Right lobe of liver (tissue), 4 donors: Measurements from ENCODE around the gene HOXA11.

ENCODE experiments used
- POLR2A ChIP-seq: fragments of 450-650 bp; IDR thresholded peaks from one replicate; pipeline ENCODE4 v1.6.1; 2017; ENCODE audit warnings: antibody characterized with exemption, mild to moderate bottlenecking
- TF ChIP-seq, protein P1 (sequence below), 4 donors: fragments of 200-600 bp in 3 of 4; fragments of 450-650 bp in 1 of 4; IDR thresholded peaks; one replicate each; pipeline versions ENCODE4 v1.5.1 to v1.8.0; 2016 to 2022; ENCODE audit warnings: antibody characterized with exemption in 4 of 4, mild to moderate bottlenecking in 2 of 4
- donor health status: DM: no; HTN: no; CAD: no.
- donor health status: DM: no; HTN: no; CAD: no.
- donor health status: DM: no; HTN: yes; CAD: no.

DNA sequence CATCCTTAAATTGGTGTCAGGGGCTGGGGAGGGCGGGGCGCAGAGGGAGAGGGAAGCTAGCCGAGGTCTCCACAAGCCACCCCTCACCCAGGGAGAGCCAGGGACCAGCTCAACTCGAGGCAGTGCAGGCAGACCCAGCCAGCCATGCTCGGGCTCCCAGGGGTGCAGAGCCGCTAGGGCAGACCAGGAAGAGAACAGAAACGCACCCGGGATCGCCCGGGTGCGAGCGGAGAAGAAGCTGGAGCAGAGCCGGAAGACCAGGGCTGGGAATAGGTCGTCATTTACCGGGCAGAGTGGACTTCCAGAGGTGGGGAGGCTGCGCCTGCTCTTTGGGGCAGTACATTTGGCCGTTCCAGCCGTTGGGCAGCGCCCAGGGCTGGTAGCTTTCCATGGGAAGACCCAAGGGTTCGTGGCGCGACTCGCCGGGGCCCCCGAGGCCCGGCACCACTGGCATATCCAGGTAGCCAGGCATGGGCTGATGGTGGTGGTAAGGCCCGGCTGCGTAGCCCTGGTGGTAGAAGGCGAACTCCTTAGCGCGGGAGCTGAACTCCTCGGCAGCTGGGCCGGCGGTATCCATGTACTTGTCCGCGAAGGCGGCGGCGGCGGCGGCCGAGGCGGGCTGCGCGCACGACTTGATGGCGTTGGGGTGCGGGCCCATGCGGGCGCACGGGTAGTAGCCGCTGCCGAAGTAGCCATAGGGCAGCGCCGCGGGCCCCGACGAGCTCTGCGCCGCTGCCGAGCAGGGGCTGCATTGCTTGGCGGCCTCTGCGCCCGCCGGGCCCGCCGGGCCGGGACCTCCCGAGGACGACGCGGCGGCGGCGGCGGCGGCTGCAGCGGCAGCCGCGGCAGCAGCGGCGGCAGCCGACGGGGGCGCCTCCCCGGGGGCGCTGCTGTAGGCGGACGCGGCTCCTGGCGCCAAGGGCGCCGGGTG is 14.1 kb upstream of the HOXA11 start:
- TF ChIP-seq, protein P1, sequence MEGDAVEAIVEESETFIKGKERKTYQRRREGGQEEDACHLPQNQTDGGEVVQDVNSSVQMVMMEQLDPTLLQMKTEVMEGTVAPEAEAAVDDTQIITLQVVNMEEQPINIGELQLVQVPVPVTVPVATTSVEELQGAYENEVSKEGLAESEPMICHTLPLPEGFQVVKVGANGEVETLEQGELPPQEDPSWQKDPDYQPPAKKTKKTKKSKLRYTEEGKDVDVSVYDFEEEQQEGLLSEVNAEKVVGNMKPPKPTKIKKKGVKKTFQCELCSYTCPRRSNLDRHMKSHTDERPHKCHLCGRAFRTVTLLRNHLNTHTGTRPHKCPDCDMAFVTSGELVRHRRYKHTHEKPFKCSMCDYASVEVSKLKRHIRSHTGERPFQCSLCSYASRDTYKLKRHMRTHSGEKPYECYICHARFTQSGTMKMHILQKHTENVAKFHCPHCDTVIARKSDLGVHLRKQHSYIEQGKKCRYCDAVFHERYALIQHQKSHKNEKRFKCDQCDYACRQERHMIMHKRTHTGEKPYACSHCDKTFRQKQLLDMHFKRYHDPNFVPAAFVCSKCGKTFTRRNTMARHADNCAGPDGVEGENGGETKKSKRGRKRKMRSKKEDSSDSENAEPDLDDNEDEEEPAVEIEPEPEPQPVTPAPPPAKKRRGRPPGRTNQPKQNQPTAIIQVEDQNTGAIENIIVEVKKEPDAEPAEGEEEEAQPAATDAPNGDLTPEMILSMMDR (IDR thresholded peaks at IDR 0.05), result no peak
- no peak for TF ChIP-seq POLR2A
